A549 (cell line): Measurements from ENCODE around the gene NLRC5.

ENCODE experiments used
- EHMT2 ChIP-seq: fragments of 200-600 bp; sonication (generic); IDR thresholded peaks from 2 replicates; pipeline ENCODE4 v1.6.1; 2016; ENCODE audit warnings: antibody characterized with exemption, low read depth, mild to moderate bottlenecking, moderate library complexity
- ESRRA ChIP-seq: fragments of 150-350 bp; IDR thresholded peaks from 2 replicates; pipeline ENCODE4 v1.6.1; 2014; ENCODE audit warnings: mild to moderate bottlenecking, low read length, borderline replicate concordance
- ZC3H11A ChIP-seq: fragments of 450-650 bp; IDR thresholded peaks from 2 replicates; pipeline ENCODE4 v1.6.1; 2014; ENCODE audit warnings: antibody characterized with exemption, mild to moderate bottlenecking

- TF ChIP-seq ZC3H11A (no peak), ESRRA (no peak), EHMT2 (no peak)
Observed at GRCh38 chr16:57029161-57030160, 40.1 kb downstream of the NLRC5 start.
